Stimulated activated CD4-positive, alpha-beta T cell treated with anti-CD3 and anti-CD28 coated beads, Interleukin-2, amount 100 ng/mL, for 24 hours (primary cell): ENCODE results near the gene ABTB2.
"Not testable (repeated sequence)": the region's sequence is repeated elsewhere in the genome, so short reads cannot be mapped to it uniquely, and the experiment has no call there.

Source experiments
- DNase-seq, 2 donors: peaks; one replicate each; pipeline ENCODE4 v3.0.0-alpha.2; 2020

ABTB2 gene

GRCh38 chr11:34182921-34183685 is 174.7 kb downstream of the ABTB2 start:
- DNase-seq, result no peak

GRCh38 chr11:34182425-34182824 is 175.4 kb downstream of the ABTB2 start:
- no peak for DNase-seq

GRCh38 chr11:34181856-34182405 is 175.9 kb downstream of the ABTB2 start:
- DNase-seq, result no peak

GRCh38 chr11:34181251-34181650 is 176.6 kb downstream of the ABTB2 start:
- no peak for DNase-seq

GRCh38 chr11:34180814-34181165 is 177.0 kb downstream of the ABTB2 start:
- DNase-seq, result not testable (repeated sequence)

- DNase-seq, result no peak
Observed at GRCh38 chr11:34180040-34180813, 177.6 kb downstream of the ABTB2 start.

- no peak for DNase-seq
Observed at GRCh38 chr11:34179026-34179675, 178.7 kb downstream of the ABTB2 start.

- DNase-seq, result no peak
Observed at GRCh38 chr11:34178209-34178821, 179.5 kb downstream of the ABTB2 start.

- no peak for DNase-seq
Observed at GRCh38 chr11:34176751-34177209, 181.0 kb downstream of the ABTB2 start.

- no peak for DNase-seq
Observed at GRCh38 chr11:34175284-34176019, 182.4 kb downstream of the ABTB2 start.

- peak; percentile 85 to 91 for DNase-seq
Observed at GRCh38 chr11:34174412-34175041, 183.3 kb downstream of the ABTB2 start.

- no peak for DNase-seq
Observed at GRCh38 chr11:34173050-34173449, 184.8 kb downstream of the ABTB2 start.

GRCh38 chr11:34169686-34170085 is 188.1 kb downstream of the ABTB2 start:
- no peak for DNase-seq

- no peak for DNase-seq
Observed at GRCh38 chr11:34168642-34169420, 189.0 kb downstream of the ABTB2 start.

- no peak for DNase-seq
Observed at GRCh38 chr11:34167961-34168360, 189.8 kb downstream of the ABTB2 start.

- no peak for DNase-seq
Observed at GRCh38 chr11:34166806-34167740, 190.7 kb downstream of the ABTB2 start.

- no peak for DNase-seq
Observed at GRCh38 chr11:34165786-34166555, 191.8 kb downstream of the ABTB2 start.

GRCh38 chr11:34165121-34165520 is 192.7 kb downstream of the ABTB2 start:
- no peak for DNase-seq

- DNase-seq, result no peak
Observed at GRCh38 chr11:34162856-34163255, 195.0 kb downstream of the ABTB2 start.
